ENCODE measurements around the gene CNGA1.

Gene CNGA1

GRCh38 chr4:47891928-47892327 lies 124.6 kb downstream of the CNGA1 start:
- no peak for DNase-seq (ENCODE audit: low spot score)
